ENCODE results near the gene C4BPB.

C4BPB gene

DNA sequence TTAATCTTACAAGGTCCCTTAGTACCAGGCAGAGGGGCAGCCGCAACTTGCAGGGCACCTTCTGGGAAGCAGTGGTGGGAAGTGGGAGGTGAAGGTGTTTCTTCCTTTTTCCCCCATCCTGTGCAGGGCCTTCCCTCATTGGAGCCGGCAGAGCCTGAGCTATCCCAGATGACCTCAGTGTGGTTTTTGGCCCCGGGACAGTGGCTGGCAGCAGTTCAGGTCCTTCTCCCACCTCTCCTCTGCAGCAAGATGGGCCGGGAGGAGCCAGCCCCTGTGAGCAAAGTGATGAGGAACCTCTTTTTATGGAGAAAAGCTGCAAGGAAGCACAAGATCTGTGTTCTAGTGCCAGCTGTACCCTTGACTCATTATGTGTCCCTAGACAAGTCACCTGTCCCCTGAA lies 28.8 kb upstream of the C4BPB start:
- no peak for DNase-seq (ENCODE audit: low read depth in 3 of 3)

DNA sequence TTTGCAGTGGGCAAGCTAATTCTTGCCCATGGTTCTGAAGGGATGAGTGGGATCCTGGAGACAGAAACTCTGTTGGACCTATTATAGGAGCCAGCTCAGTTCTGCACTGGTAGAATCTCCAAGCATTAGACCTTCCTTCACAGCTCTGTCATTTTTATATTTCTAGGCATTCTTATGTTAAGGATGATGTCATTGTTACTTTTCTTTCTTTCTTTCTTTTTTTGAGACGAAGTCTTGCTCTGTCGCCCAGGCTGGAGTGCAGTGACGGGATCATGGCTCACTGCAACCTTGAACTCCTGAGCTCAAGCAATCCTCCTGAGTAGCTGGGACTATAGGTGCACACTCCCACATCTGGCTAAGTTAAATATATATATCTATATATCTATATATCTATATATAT lies 28.1 kb upstream of the C4BPB start:
- DNase-seq (ENCODE audit: low read depth in 3 of 3) = no peak

DNA sequence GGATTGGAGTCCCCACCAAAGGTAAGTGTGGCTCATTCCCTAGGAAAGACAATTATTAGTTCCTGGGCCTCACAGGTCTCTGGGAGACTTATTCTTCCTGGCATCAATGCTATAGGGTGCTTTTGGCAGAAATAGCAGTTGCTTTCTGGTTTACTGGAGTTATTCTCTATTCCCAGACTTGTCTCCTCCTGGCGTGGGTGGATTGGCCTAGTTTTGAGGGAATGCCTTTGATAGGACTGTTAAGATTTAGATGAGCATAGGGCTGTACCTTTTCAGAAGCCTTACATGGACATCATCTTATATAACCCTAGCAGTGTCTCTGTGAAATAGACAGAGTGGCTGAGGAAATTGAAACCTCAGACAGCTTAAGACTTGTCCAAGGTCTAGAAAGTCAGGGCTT lies 26.6 kb upstream of the C4BPB start:
- no peak for DNase-seq (ENCODE audit: low read depth in 3 of 3)

DNA sequence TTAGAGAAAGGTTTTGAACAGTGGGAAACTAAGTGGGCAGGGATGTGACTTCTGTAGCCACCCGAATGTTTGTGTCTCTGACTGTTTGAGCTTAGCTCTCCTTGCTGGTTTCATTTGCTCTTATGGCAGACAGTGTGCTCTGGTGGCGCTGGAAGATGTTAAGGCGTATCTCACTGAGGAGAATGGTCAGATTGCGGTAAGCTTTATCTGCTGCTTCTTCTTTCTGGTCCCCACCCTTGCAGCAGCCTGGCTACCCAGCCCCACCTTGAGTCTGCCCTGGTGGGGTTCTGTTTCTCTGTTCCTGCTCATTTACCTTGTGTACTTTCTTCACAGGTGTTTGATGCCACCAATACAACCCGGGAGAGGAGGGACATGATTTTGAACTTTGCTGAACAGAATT lies 25.6 kb upstream of the C4BPB start:
- DNase-seq (ENCODE audit: low read depth in 3 of 3) = no peak

DNA sequence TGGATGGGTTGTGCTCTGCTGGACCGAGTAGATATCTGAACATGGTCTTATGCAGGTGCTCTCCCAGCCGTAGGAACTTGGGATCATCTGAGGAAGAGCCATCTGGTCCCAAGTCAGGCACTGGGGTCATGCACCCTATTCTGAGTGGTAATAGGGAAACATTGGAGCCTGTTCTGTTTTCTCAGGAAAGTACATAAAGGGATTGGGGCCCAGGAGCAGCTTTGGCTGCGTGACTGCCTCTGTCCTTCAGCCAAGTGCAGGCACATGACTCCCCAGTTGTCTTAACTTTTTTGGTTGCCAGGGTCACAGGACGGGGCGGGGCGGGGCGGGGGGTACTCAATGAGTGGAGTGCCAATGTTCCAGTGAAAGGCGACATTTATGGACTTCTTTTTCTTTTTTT lies 24.1 kb upstream of the C4BPB start:
- no peak for DNase-seq (ENCODE audit: low read depth in 3 of 3)

DNA sequence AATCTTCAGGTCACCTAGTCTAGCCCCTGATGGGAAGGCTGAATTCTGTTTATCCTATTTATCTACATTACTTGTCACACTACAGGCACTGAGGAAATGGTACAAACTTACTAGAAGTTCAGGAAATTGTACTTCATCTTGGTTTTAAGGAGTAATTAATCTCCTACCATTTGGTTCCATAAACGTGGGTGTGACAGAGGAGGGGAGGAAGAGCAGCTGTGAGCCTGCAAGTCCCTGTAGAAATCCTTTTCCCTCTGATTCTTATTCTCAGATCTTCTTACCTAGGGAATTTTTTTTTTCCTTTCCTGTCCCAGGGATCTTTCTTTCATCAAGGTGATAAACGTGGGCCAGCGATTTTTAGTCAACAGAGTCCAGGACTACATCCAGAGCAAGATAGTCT lies 21.5 kb upstream of the C4BPB start:
- no peak for DNase-seq (ENCODE audit: low read depth in 3 of 3)

DNA sequence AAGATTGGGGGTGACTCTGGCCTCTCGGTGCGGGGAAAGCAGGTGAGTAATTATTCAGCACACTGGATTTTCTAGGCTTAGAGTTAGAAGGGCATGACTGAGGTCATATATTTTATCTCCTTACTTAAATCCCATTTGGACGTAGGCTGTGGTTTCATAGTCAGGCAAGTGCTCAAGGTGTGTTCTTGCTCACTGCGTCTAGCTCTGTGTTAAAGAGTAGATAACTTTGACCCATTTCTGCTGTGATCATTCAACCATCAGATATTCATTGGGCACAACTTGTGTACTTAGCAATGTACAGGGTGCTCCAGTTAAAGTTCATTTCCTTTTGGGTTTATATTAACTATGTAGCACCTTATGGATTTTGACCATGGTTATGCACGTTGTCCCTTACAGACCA lies 21.0 kb upstream of the C4BPB start:
- no peak for DNase-seq (ENCODE audit: low read depth in 3 of 3)

DNA sequence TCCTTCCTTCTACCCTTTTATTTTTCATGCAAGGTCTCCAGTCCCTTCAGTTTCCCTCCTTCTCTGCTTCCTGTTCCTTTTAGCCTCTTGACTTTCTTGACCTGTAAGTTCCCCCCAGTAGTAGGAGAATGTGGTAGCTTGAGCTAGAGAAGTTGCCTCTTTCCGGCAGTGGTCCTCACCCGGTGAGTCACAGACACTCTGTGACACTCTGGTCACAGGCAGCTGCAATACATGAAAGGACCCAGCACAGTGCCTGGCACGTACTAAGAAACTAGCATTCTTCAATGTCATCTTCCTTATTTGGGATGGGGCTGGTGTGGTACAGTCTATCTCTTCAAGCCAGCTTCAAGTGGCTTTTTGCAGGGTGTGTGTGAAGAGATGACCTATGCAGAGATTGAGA lies 19.6 kb upstream of the C4BPB start:
- no peak for DNase-seq (ENCODE audit: low read depth in 3 of 3)

DNA sequence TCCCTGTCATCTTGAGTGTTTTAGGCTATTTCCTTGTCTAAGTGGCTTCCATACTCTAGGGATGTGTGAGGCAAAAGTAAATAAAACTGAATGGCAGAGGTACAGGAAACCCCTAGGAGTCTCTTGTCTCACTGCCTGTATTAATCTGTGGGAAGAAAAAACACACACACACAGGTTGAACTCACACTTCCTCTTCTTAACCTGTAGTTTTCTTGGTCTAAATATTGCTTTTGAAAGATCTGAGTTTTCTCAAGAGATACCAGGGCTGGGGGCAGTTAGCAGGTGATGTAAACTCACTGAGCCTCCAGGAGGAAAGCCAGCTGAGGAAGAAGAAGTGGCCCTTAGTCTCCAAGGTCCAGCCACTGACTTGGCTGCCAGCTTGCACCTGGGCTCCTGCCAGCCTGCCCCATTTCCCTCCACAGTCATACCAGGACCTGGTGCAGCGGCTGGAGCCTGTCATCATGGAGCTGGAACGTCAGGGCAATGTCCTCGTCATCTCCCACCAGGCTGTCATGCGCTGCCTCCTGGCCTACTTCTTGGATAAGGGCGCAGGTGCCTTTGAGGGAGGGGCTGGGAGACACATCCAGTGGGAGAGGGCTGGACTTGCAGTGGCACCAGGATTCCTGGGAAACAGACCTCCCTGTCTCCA lies 18.7 kb upstream of the C4BPB start:
- DNase-seq (ENCODE audit: low read depth in 3 of 3) = no peak

DNA sequence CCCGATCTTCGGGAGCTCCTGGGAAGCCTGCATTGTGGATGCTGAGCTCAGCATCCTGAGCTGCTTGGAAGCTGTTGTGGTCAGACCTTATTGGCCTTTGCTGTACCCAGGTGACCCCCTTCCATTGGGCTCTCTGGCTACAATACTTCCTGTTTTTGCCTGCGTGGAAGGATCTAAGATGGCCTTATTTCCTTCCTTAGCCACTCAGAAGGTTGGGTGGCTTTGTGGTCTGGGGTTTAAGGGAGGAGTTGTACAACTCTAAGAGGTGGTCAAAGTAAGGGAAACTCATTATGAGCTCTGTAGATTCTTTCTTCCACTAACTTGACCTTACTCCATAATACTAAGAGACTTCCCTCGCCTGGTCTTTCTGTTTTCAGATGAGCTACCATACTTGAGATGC lies 17.8 kb upstream of the C4BPB start:
- no peak for DNase-seq (ENCODE audit: low read depth in 3 of 3)

DNA sequence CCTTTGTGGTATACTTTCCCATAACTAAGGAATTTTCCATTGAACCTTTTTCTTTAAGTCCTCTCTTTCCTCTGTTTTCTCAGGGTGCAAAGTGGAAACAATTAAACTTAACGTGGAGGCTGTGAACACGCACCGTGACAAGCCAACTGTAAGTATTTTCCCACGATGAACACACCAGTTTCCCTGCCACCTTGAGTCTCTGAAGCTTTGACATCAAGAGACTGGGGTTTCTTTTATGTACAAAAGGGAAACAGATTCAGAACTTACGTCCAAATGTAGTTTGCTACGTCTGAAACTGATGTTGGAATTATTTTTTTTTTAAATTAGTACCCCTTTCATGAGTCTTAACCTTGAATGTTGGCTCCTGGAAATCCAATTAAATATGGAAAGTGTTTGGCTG lies 17.2 kb upstream of the C4BPB start:
- DNase-seq (ENCODE audit: low read depth in 3 of 3) = no peak

DNA sequence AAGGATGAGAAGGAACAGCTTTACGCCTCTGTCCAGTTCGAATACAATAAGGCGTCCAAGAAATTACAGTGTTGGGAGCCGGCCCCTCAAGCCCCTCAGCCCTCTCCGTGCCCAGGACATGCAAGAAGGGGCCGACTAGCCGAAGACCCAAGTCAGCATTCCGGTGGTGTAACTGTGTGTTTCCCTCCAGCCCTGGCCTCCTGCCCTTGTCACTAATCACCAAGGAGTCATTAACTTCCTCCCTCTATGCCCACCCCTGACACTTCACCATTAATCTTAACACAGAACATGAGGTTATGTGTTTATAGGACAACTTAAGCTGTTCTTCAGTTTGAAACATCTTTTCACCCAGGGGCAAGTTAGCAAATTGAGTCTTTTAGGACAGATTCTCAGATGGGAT lies 16.4 kb upstream of the C4BPB start:
- no peak for DNase-seq (ENCODE audit: low read depth in 3 of 3)

DNA sequence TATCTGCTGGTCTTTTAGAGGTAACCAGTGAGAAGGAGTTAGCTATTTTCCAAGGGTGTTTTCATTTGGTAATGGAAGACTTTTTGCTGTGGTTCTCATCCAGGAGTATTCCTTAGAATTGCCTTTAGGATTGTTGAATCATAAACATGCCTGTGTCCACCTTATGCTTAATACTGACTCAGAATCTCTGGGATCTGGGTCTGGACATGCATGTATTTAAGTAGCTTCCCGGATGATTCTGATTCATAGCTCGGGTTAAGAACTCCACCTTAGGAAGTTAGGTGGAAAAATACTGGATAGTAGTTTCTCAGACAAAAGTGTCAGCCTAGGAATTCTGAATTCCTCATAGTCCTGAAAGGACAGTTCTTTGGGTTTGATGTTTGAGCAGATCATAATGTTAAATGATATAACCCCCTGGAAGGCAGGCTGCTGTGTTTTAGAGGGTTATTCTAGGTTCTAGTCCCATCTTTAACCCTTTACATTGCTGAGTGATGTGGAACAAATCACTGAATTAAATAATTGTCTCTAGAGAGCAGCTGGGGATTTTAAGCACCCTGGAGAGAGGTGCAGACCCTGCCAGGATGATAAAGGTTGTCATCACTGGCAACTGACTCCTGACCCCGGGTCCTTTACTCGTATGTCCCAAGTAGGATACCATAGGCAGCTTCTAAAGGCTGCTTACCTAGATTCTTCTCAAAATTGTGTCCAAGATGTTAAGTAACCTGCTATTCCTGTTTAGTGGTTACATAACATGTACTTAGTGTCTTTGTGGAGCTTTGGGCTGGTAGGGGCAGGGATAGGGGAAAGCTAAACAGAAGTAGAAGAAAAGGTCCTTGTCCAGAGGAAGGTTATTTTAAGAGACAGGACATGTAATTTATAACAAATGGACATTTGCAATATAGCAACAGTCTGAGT lies 14.5 kb upstream of the C4BPB start:
- no peak for DNase-seq (ENCODE audit: low read depth in 3 of 3)

DNA sequence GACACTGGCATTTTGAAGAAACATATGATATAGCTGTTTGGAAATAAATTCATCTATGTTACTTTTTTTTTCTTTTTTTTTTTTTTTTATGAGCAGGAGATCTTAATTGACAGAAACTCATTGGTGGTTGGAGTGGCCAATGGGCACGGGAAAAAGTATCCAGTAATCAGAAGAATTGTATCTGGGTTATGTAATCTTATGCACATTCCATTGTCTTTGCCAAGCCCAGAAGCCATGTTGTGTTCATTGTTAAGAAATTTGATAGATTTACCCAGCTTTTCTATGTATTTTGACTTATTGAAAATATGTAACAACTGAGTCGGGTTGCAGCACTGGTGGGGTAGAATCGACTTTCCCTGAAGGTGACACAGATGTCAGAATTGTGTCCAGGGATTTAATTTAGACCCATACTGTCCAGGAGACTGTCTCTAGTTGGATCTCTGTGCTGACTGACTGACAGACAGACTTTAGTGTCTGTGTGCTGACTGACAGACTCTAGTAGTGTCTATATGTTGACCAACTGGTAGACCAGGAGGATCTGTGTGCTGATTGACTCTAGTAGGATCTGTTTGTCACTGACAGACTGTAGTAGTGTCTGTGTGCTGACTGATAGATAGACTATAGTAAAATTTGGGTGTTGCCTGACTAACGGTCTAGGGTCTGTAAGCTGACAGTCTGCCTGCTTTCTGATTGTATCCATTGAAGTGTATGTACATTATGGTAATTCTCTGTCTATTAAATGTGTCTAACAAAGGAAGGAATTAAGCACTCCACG lies 12.3 kb upstream of the C4BPB start:
- DNase-seq (ENCODE audit: low read depth in 3 of 3) = no peak

DNA sequence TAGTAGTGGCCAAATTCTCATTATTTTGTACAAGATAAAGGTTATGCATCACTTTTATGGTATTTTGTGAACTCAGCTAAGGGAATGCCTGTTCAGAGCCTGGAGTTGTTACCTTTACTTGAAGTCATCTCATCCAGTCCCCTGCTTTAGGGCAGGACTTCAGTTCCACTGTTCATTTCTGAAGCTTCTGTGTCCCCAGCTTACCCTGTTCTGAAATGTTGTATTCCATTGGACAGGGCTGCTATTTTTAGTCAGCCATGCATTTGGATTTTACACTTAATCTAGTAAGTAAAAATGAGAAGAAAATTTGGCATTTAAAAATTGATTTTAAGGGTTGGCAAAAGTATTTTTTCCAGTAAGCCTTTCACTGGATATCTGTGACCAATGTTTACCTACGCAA lies 11.6 kb upstream of the C4BPB start:
- DNase-seq (ENCODE audit: low read depth in 3 of 3) = no peak

DNA sequence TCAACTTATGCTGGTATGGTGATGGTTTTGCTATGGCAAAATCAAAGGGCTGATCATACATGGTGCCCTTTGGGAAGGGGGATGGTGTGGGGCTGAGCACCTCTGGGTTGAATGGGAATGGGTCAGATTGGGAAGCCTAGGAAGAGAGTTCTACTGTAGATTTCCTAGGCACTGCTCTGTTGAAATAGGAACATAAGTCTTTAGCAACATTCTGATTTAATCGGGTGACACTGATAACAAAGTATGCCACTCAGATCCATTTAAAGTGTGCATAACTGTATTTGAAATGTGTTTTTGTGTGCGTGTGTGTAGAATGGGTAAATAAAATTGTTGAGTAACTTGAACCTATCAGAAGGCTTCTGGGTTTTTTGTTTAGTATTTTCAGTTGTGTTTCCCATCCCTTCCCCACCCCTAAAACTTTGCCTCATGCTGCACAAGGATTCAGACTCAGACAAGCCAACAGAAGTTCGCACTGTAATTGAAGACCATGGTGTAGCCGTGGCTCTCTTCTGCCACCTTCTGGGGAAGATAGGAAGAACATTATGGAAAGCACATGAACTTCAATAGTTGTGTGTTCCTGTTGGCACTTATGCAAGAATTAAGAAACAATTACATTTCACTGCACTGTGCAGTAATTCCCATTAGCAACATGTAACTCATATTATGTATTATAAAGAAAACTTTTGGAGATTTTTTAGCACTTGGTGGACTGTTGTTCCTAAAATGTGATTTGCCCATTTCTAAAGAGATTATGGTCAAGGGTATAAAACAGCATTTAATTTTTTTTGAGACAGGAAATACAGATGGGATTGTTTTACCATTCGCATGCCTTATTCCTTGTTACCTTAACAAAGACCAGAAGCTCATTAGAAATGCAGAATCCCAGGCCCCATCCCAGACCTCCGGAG lies 10.9 kb upstream of the C4BPB start:
- DNase-seq (ENCODE audit: low read depth in 3 of 3) = peak in 2 of 3 experiments; percentile 28 to 45

DNA sequence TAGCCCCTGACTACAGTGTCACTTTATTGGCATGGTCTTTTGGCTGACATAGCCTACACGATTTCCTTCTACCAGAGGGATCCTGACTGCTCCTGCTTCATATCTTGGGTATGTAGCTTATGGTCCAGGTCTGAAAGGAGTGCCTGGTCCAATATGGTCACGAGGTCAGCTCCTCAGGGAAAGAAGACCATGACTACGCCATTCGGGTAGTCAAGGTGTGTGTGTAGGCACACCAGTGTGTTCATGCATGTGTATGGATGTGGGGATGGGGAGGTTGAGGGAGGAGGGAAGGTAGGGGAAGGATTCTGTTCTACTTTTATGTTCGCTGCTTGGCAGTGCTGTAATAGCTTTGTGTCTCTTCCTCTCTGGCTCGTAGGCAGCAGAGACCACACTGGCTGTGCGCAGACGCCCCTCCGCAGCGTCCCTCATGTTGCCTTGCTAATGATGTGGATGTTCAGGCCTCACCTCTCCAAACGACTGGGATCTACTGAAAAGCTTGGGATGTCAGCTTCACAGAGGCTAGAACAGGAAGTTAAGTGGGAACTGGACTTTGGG lies 10.0 kb upstream of the C4BPB start:
- DNase-seq (ENCODE audit: low read depth in 3 of 3) = no peak

DNA sequence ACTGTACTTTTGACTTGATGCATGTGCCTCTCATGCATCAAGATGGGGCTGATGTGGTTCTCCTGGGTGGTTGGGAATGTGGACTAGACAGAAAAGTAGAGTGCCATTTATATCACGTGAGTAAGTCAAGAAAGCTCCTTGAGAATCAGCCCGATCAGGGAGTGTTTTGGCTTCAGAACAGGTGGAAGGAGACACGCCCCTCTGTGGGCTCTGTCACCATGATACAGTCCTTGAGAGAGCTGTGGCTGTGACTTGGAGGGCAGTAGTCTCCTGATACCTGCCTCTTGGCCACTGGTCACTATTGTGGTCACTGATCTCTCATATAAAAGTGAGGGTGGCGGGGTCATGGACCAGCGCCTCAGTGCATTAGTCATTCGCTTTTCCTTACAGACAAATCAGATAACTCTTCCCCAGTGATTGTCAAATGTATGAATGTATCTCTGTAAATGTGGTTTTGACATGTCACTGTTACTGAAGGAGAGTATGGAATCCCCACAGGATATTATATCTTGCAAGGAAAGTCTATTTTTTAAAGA lies 8.9 kb upstream of the C4BPB start:
- no peak for DNase-seq (ENCODE audit: low read depth in 3 of 3)

DNA sequence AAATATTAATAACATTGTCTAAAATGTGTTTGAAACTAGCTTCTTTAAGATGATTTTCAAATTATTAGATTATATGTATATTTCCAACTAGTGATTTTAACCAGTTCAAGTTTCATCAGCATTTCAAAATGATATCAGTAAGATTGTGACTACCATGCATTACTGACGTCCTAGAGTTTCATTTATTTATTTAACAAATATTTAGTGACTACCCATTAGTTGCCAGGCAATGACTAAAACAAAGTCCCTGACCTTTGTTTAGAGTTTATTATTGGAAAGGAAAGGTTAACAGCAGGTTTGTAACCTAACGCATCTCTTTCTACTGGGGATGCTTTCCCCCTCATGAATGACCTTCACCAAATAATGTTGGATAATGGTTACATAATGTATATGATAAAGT lies 7.6 kb upstream of the C4BPB start:
- DNase-seq (ENCODE audit: low read depth in 3 of 3) = no peak

DNA sequence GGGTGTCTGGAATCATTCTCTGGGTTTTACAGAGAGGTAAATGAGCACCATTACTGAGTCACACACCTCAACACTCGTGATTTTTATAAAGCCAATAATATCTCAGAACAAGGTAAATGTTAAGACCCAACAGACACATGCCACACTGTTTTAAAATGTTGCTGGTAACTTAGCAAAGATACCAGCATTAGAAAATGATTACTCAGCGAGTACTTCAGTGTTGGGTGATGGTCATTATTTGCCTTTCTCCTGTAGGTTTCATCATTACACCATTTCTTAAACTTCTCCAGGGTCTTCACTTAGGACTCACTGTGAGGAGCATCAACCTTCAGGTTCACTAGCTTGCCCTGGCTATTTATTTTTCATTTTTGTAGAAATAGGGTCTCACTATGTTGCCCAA lies 6.9 kb upstream of the C4BPB start:
- DNase-seq (ENCODE audit: low read depth in 3 of 3) = no peak

DNA sequence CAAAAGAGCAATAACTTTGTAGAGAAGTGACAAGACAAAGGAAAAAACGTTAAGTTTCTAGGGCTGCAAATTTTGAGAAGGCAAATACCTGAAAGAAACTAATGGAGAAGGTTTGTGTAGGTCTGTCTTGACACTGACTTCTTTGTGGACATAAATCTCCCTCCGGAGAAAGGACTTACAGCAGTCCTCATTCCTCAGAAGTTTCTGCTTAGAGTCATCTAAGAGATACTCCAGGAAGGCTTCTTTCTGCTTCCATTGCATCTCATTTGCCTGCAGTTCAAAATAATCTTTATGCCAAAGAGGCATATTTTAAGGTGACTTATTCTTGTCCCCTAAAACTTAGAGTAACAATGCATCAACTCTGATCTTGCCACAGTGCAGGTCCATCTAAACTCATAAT lies 4.4 kb upstream of the C4BPB start:
- DNase-seq (ENCODE audit: low read depth in 3 of 3) = no peak
